OCI-M2 (cell line): Measurements from ENCODE around the gene TSPAN4.
A peak's percentile ranks its signal among the peaks of the same experiment; 100 is the strongest.

Experiments
- DNase-seq: peaks from one replicate; lab custom pipeline; 2025; ENCODE audit not compliant: unreplicated experiment; lab: John Stamatoyannopoulos, UW

TSPAN4 gene

GRCh38 chr11:803770-804598 is 38.7 kb upstream of the TSPAN4 start:
- no peak for DNase-seq

GRCh38 chr11:804599-804964 is 38.1 kb upstream of the TSPAN4 start:
- DNase-seq: no peak

GRCh38 chr11:808427-809286 is 34.0 kb upstream of the TSPAN4 start:
- DNase-seq: no peak

GRCh38 chr11:809287-810039 is 33.2 kb upstream of the TSPAN4 start, which contains the start of gene RPLP2:
Gene RPLP2 (plus strand): TSS chr11:809967. CDS start chr11:810235, 268 bp downstream.
- peak; percentile 71 for DNase-seq

- no peak for DNase-seq
These were observed 32.5 kb upstream of the TSPAN4 start for GRCh38 chr11:810040-810567.

- no peak for DNase-seq
These were observed 31.0 kb upstream of the TSPAN4 start for GRCh38 chr11:811446-812245.

GRCh38 chr11:812390-812789 is 30.3 kb upstream of the TSPAN4 start:
- no peak for DNase-seq

- no peak for DNase-seq
These were observed 29.6 kb upstream of the TSPAN4 start for GRCh38 chr11:813072-813455.

GRCh38 chr11:813456-814096 is 29.1 kb upstream of the TSPAN4 start:
- no peak for DNase-seq

- no peak for DNase-seq
These were observed 26.8 kb upstream of the TSPAN4 start for GRCh38 chr11:815675-816432.

GRCh38 chr11:816433-816779 is 26.2 kb upstream of the TSPAN4 start:
- DNase-seq: no peak

- DNase-seq: no peak
These were observed 24.1 kb upstream of the TSPAN4 start, which contains the start of gene PNPLA2 for GRCh38 chr11:818396-819128. Gene PNPLA2 (plus strand): TSS chr11:818914. CDS start chr11:819719, 805 bp downstream.

GRCh38 chr11:819129-819931 is 23.3 kb upstream of the TSPAN4 start:
- no peak for DNase-seq

- DNase-seq: no peak
These were observed 22.6 kb upstream of the TSPAN4 start for GRCh38 chr11:819943-820649.

GRCh38 chr11:820655-821511 is 21.8 kb upstream of the TSPAN4 start:
- no peak for DNase-seq
